ENCODE data around the gene C19orf67. TPM values are rescaled to one million over a fixed set of nuclear protein-coding genes. Genes with fewer than 3 reads are reported as not detected.
"Not testable (repeated sequence)": the region's sequence is repeated elsewhere in the genome, so short reads cannot be mapped to it uniquely, and the experiment has no call there.

C19orf67 gene
- total RNA-seq, 3 donors from 2014 or later: 0.27 TPM; not detected in 2

DNA sequence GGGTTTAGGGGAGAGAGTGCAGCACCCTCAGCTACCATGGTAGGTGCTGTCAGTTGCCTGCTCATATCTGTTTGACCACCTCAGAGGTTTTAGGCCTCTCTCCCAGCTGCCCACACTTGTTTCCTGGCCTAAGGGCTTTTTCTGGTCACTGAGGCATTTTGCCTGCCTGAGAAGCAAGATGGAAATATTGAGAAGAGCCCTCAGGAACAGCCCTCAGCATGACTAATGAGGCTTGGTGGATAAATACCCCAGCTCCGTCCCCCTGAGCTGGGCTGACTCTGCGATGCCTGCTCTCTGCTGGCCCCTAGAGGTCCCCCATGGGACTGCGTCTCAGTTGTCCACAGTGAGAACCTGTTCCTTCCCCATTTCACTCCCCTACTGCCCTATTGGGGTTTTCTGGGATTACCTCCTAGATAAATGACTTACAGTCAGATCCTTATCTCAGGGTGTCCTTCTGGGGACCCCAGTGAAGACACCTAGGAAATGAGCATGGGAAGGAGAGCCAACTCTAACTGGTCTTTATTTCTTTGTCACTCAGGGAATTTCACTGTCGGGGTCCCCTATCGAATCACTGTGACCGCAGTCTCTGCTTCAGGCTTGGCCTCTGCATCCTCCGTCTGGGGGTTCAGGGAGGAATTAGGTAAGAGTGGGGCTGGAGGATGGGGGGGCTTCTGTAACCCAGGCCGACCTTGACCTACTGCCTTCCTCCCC is 37.0 kb downstream of the C19orf67 start:
- DNase-seq (peak; percentile 66 to 81 (median 78)), ATAC-seq (peak; percentile 84)
- TF ChIP-seq, protein P1, sequence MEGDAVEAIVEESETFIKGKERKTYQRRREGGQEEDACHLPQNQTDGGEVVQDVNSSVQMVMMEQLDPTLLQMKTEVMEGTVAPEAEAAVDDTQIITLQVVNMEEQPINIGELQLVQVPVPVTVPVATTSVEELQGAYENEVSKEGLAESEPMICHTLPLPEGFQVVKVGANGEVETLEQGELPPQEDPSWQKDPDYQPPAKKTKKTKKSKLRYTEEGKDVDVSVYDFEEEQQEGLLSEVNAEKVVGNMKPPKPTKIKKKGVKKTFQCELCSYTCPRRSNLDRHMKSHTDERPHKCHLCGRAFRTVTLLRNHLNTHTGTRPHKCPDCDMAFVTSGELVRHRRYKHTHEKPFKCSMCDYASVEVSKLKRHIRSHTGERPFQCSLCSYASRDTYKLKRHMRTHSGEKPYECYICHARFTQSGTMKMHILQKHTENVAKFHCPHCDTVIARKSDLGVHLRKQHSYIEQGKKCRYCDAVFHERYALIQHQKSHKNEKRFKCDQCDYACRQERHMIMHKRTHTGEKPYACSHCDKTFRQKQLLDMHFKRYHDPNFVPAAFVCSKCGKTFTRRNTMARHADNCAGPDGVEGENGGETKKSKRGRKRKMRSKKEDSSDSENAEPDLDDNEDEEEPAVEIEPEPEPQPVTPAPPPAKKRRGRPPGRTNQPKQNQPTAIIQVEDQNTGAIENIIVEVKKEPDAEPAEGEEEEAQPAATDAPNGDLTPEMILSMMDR (IDR thresholded peaks at IDR 0.05): peak; percentile 90
- Histone ChIP-seq H3K36me3 (ENCODE audit: low read depth) (no peaks in the 10 kb centered on the region), H3K9me3 (no peaks in the 10 kb centered on the region), H3K4me3 (no peak overlapping the region), H3K4me1 (ENCODE audit: low read depth) (peaks cover 5% of the 10 kb centered on the region)
- intact Hi-C loops (cut with DNase I, micrococcal nuclease): no loop called here

GRCh38 chr19:14047866-14048265 is 37.7 kb downstream of the C19orf67 start:
- intact Hi-C loops (cut with DNase I, micrococcal nuclease); H3K36me3 ChIP-seq (ENCODE audit: low read depth); ATAC-seq: not testable (repeated sequence)

DNA sequence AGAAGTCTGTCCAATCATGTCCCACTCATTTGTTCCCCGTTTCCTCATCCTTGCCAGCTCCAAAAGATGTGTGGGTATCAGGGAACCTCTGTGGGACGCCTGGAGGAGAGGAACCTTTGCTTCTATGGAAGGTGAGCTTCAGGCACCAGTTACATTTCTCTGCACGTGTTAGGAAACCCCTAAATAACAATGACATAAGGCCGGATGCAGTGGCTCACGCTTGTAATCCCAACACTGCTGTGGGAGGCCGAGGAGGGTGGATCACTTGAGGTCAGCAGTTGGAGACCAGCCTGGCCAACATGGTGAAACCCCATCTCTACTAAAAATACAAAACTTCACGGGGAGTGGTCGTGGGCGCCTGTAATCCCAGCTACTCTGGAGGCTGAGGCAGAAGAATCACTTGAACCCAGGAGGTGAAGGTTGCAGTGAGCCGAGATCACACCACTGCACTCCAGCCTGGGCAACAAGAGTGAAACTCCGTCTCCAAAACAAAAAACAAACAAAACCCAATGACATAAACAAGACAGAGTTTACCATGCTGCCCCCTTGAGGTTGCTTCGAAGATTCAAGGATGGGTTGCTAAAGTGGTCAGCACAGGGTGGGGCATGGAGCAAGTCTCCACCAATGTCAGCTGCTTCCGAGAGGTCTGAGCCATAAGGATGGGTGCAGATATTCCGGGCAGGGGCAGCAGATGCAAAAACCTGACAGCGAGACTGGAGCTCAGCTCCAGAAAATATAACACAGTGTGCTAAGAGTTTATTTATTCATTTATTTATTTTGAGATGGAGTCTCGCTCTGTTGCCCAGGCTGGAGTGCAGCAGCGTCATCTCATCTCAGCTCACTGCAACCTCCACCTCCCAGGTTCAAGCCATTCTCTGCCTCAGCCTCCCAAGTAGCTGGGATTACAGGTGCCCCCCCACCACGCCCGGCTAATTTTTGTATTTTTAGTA is 42.6 kb downstream of the C19orf67 start:
- intact Hi-C loops (cut with DNase I, micrococcal nuclease); H3K9me3 ChIP-seq; H3K36me3 ChIP-seq (ENCODE audit: low read depth); H3K4me3 ChIP-seq; H3K4me1 ChIP-seq (ENCODE audit: low read depth): not testable (repeated sequence)
- TF ChIP-seq, protein P1 (IDR thresholded peaks at IDR 0.05): peak; percentile 36
- ATAC-seq: peak; percentile 72
- DNase-seq: peak in 1 of 3 donors; percentile 65

More at GRCh38 chr19:14047866-14048265, 37.7 kb downstream of the C19orf67 start:
- not testable (repeated sequence) for H3K9me3 ChIP-seq; H3K4me1 ChIP-seq (ENCODE audit: low read depth); DNase-seq; H3K4me3 ChIP-seq

- ATAC-seq (no peak), DNase-seq (no peak)
- Histone ChIP-seq H3K4me3 (no peak overlapping the region), H3K9me3 (no peaks in the 10 kb centered on the region), H3K36me3 (ENCODE audit: low read depth) (no peaks in the 10 kb centered on the region), H3K4me1 (ENCODE audit: low read depth) (peaks cover 1% of the 10 kb centered on the region)
- intact Hi-C loops (cut with DNase I, micrococcal nuclease): no loop called here
- TF ChIP-seq, protein P1 (IDR thresholded peaks at IDR 0.05): no peak
Observed at GRCh38 chr19:14039181-14039580, 46.4 kb downstream of the C19orf67 start.

DNA sequence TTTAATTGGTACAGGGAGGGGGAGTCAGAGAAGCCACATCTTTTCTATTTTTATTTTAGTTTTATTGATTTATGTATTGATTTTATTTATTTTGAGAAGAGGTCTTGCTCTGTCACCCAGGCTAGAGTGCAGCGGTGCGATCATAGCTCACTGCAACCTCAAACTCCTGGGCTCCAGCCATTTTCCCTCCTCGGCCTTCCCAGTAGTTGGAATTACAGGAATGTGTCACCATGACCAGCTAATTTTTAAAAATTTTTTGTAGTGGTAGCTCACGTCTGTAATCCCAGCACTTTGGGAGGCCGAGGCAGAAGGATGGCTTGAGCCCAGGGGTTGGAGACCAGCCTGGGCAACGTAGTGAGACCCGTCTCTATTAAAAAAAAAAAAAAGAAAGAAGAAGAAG is 49.9 kb downstream of the C19orf67 start:
- TF ChIP-seq, protein P1 (IDR thresholded peaks at IDR 0.05): no peak
- DNase-seq (no peak), ATAC-seq (no peak)
- Histone ChIP-seq H3K9me3 (no peaks in the 10 kb centered on the region), H3K4me3 (no peak overlapping the region), H3K4me1 (ENCODE audit: low read depth) (peaks cover 8% of the 10 kb centered on the region), H3K36me3 (ENCODE audit: low read depth) (no peaks in the 10 kb centered on the region)
- intact Hi-C loops (cut with DNase I, micrococcal nuclease): no loop called here

DNA sequence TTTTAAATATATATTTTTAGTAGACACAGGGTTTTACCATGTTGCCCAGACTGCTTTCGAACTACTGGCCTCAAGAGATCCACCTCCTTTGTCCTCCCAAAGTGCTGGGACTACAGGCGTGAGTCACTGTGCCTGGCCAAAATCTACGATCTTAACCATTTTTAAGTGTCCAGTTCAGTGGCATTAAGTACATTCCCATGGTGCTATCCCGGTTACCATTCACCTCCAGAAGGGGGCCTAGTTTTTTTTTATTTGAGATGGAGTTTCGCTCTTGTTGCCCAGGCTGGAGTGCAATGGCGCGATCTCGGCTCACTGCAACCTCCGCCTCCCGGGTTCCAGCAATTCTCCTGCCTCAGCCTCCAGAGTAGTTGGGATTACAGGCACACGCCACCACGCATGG is 50.4 kb downstream of the C19orf67 start:
- H3K4me1 ChIP-seq (ENCODE audit: low read depth); intact Hi-C loops (cut with DNase I, micrococcal nuclease); H3K9me3 ChIP-seq; ATAC-seq; H3K36me3 ChIP-seq (ENCODE audit: low read depth); H3K4me3 ChIP-seq; DNase-seq: not testable (repeated sequence)
